K562 (cell line): Measurements from ENCODE around the gene SPOCD1. TPM values are rescaled to one million over a fixed set of nuclear protein-coding genes. Genes with fewer than 3 reads are reported as not detected.

Source experiments
- CXXC5 ChIP-seq: fragments of 250-450 bp; sonication (Bioruptor Pico); IDR thresholded peaks from 2 replicates; pipeline ENCODE4 v1.8.0; 2022; ENCODE audit warnings: inconsistent platforms, mild to moderate bottlenecking, moderate library complexity
- RBM15 ChIP-seq: fragments of 200-400 bp; formaldehyde crosslinking; IDR thresholded peaks from 2 replicates; pipeline ENCODE4 v1.6.1; 2018; ENCODE audit warnings: mild to moderate bottlenecking, low read length, moderate library complexity; ENCODE audit not compliant: insufficient read depth
- ZC3H8 ChIP-seq: fragments of 450-650 bp; IDR thresholded peaks from 2 replicates; pipeline ENCODE4 v1.6.1; 2017
- ZNF174 ChIP-seq: fragments of 250-450 bp; sonication (Bioruptor Pico); IDR thresholded peaks from 2 replicates; pipeline ENCODE4 v1.4.0; 2020; ENCODE audit warnings: mild to moderate bottlenecking
- ZNF3 ChIP-seq: fragments of 250-450 bp; sonication (Bioruptor Pico); IDR thresholded peaks from 2 replicates; pipeline ENCODE4 v1.5.0; 2021; ENCODE audit warnings: mild to moderate bottlenecking, moderate library complexity
- ZNF518B ChIP-seq: fragments of 250-450 bp; sonication (Bioruptor Pico); IDR thresholded peaks from 2 replicates; pipeline ENCODE4 v1.5.0; 2021; ENCODE audit warnings: mild to moderate bottlenecking, moderate library complexity
- polyA plus RNA-seq, 8 experiments: library from polyadenylated mRNA; depleted of rRNA in 4 of 8; stranded (reverse) in 5 of 8; unstranded in 3 of 8; fragments of >200 nt; fragmentation: Nextera tagmentation in 2 of 8; fragmentation: Illumina TruSeq in 1 of 8; extraction: Ambion mirVana in 2 of 8; extraction: Trizol in 1 of 8; gene quantifications; 2 replicates each; pipeline versions ENCODE4 v1.2.1 to v1.2.3, GENCODE V29; 2011 to 2014; ENCODE audit warnings: inconsistent platforms in 1 of 8, missing spikeins in 1 of 8
- total RNA-seq, 7 experiments: library from RNA; depleted of rRNA in 6 of 7; stranded (reverse); fragments of >200 nt in 6 of 7; fragmentation: Illumina TruSeq in 2 of 7; extraction: Trizol in 2 of 7; gene quantifications; 2 replicates each; pipeline versions ENCODE4 v1.2.1 to v1.2.3, GENCODE V29; 2011 to 2021; ENCODE audit warnings: low replicate concordance in 1 of 7
- TF ChIP-seq, protein P1 (sequence below): sonication (generic); formaldehyde crosslinking; IDR thresholded peaks from 2 replicates; pipeline ENCODE4 v1.8.1; 2023; ENCODE audit warnings: mild to moderate bottlenecking, missing genetic modification reagents
- TF ChIP-seq, protein P2 (sequence below): fragments of 250-450 bp; sonication (Bioruptor Pico); IDR thresholded peaks from 2 replicates; pipeline ENCODE4 v1.8.0; 2021; ENCODE audit warnings: mild to moderate bottlenecking, moderate library complexity

Gene SPOCD1
- total and polyA plus RNA-seq, 9 of the 15 experiments (the other 6 are each of a cell fraction or from before 2014, with no cell fraction given), result 0.03 to 0.71 (median 0.26) TPM; not detected in 1

- TF ChIP-seq, protein P1, sequence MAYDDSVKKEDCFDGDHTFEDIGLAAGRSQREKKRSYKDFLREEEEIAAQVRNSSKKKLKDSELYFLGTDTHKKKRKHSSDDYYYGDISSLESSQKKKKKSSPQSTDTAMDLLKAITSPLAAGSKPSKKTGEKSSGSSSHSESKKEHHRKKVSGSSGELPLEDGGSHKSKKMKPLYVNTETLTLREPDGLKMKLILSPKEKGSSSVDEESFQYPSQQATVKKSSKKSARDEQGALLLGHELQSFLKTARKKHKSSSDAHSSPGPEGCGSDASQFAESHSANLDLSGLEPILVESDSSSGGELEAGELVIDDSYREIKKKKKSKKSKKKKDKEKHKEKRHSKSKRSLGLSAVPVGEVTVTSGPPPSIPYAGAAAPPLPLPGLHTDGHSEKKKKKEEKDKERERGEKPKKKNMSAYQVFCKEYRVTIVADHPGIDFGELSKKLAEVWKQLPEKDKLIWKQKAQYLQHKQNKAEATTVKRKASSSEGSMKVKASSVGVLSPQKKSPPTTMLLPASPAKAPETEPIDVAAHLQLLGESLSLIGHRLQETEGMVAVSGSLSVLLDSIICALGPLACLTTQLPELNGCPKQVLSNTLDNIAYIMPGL, result no peak
- no peak for TF ChIP-seq ZC3H8
- TF ChIP-seq ZNF518B (CRISPR knock-in tag), result no peak
- no peak for TF ChIP-seq RBM15
- TF ChIP-seq ZNF174 (CRISPR knock-in tag), result no peak
- no peak for TF ChIP-seq CXXC5
- no peak for TF ChIP-seq ZNF3 (CRISPR knock-in tag)
- TF ChIP-seq, protein P2, sequence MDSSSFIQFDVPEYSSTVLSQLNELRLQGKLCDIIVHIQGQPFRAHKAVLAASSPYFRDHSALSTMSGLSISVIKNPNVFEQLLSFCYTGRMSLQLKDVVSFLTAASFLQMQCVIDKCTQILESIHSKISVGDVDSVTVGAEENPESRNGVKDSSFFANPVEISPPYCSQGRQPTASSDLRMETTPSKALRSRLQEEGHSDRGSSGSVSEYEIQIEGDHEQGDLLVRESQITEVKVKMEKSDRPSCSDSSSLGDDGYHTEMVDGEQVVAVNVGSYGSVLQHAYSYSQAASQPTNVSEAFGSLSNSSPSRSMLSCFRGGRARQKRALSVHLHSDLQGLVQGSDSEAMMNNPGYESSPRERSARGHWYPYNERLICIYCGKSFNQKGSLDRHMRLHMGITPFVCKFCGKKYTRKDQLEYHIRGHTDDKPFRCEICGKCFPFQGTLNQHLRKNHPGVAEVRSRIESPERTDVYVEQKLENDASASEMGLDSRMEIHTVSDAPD (CRISPR knock-in tag), result no peak
These were observed 42.0 kb downstream of the SPOCD1 start (continued) for GRCh38 chr1:31773861-31774260.
